WERI-Rb-1 (cell line): ENCODE results near the gene GEMIN5.

Source experiments
- DNase-seq: peaks from one replicate; pipeline ENCODE4 v3.0.0-alpha.2; 2020
- H3K27ac ChIP-seq: fragments of 250-450 bp; sonication (Bioruptor Pico); 2 replicates; pipeline ENCODE4 v1.5.1; 2020; ENCODE audit warnings: mild to moderate bottlenecking, moderate library complexity
- H3K27me3 ChIP-seq: fragments of 250-450 bp; sonication (Bioruptor Pico); 2 replicates; pipeline ENCODE4 v1.5.1; 2021; ENCODE audit warnings: mild to moderate bottlenecking, low read depth, moderate library complexity; ENCODE audit not compliant: insufficient read depth, severe bottlenecking
- H3K36me3 ChIP-seq: fragments of 250-450 bp; sonication (Bioruptor Pico); 2 replicates; pipeline ENCODE4 v1.5.1; 2020; ENCODE audit warnings: mild to moderate bottlenecking, moderate library complexity
- H3K4me3 ChIP-seq: 2 replicates; pipeline ENCODE4 v1.5.1; 2011; ENCODE audit warnings: low read depth, mild to moderate bottlenecking, control low read depth, low read length
- H3K9me3 ChIP-seq: fragments of 250-450 bp; sonication (Bioruptor Pico); 2 replicates; pipeline ENCODE4 v1.5.1; 2021; ENCODE audit warnings: mild to moderate bottlenecking, moderate library complexity; ENCODE audit not compliant: severe bottlenecking
- CTCF ChIP-seq: IDR thresholded peaks from 2 replicates; pipeline ENCODE4 v1.5.1; 2011; ENCODE audit warnings: low read depth, mild to moderate bottlenecking, control low read depth, inconsistent platforms, low read length

The GEMIN5 gene

GRCh38 chr5:154966874-154967273, 28.9 kb upstream of the GEMIN5 start:
- Histone ChIP-seq H3K27me3 (no peaks in the 10 kb centered on the region), H3K9me3 (no peaks in the 10 kb centered on the region), H3K4me3 (no peak overlapping the region), H3K36me3 (peaks cover 32% of the 10 kb centered on the region), H3K27ac (no peak overlapping the region)
- TF ChIP-seq CTCF, result no peak
- DNase-seq, result no peak

GRCh38 chr5:154966081-154966841, 28.2 kb upstream of the GEMIN5 start:
- Histone ChIP-seq H3K9me3 (no peaks in the 10 kb centered on the region), H3K4me3 (no peak overlapping the region), H3K27ac (no peak overlapping the region), H3K36me3 (peaks cover 38% of the 10 kb centered on the region), H3K27me3 (no peaks in the 10 kb centered on the region)
- no peak for TF ChIP-seq CTCF
- no peak for DNase-seq

GRCh38 chr5:154962494-154962893, 24.5 kb upstream of the GEMIN5 start:
- Histone ChIP-seq H3K9me3 (no peaks in the 10 kb centered on the region), H3K4me3 (no peak overlapping the region), H3K27ac (no peak overlapping the region), H3K27me3 (no peaks in the 10 kb centered on the region), H3K36me3 (peaks cover 56% of the 10 kb centered on the region)
- no peak for TF ChIP-seq CTCF
- DNase-seq, result no peak

DNA sequence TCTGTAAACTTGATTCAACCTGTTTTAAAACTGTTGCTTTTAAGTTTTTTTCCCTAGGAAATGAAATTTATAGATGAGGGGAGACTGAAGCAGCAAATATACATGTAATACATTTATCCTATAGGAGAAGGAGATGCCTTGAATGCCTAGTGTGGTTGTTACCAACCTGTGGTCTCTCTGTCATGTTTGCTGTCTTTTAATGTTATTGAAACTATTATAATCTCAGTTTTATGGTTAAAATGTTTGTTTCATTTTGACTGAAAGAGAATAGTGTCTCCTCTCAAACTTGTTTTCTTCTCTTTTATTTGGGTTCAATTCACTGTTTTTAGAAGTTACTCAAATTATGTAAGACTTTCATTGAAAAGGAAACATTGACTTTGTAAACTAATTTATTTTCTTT, 18.7 kb upstream of the GEMIN5 start:
- Histone ChIP-seq H3K36me3 (peaks cover 41% of the 10 kb centered on the region), H3K4me3 (no peak overlapping the region), H3K27me3 (no peaks in the 10 kb centered on the region), H3K27ac (no peak overlapping the region), H3K9me3 (no peaks in the 10 kb centered on the region)
- no peak for DNase-seq
- TF ChIP-seq CTCF, result no peak

DNA sequence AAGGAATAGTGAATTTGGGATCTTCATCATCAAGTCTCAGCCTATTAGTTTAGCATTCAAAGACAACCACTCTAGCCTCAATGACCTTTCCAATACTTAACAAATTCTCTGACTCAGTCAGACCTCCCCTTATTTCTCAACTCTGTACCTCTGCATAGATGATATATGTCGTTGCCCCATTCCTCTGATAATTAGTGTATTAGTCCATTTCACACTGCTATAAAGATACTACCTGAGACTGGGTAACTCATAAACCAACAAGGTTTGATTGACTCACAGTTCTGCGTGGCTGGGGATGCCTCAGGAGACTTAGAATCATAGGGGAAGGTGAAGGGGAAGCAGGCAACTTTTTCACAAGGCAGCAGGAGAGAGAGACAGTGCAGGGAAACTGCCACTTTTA, 11.8 kb upstream of the GEMIN5 start:
- no peak for DNase-seq
- Histone ChIP-seq H3K9me3 (no peaks in the 10 kb centered on the region), H3K27ac (no peak overlapping the region), H3K27me3 (no peaks in the 10 kb centered on the region), H3K36me3 (no peaks in the 10 kb centered on the region; the same call in 1 of the 2 replicates), H3K4me3 (no peak overlapping the region)
- no peak for TF ChIP-seq CTCF

GRCh38 chr5:154948313-154948712, 10.3 kb upstream of the GEMIN5 start:
- DNase-seq, result no peak
- Histone ChIP-seq H3K9me3 (no peaks in the 10 kb centered on the region), H3K27ac (no peak overlapping the region), H3K27me3 (no peaks in the 10 kb centered on the region), H3K36me3 (no peaks in the 10 kb centered on the region; the same call in 1 of the 2 replicates), H3K4me3 (no peak overlapping the region)
- no peak for TF ChIP-seq CTCF
